ENCODE data around the gene BTBD1. TPM values are rescaled to one million over a fixed set of nuclear protein-coding genes. Genes with fewer than 3 reads are reported as not detected.
"Not testable (repeated sequence)": the region's sequence is repeated elsewhere in the genome, so short reads cannot be mapped to it uniquely, and the experiment has no call there.

The BTBD1 gene
- total RNA-seq, 6 donors from 2014 or later = 39.4 to 84.2 (median 57.4) TPM

DNA sequence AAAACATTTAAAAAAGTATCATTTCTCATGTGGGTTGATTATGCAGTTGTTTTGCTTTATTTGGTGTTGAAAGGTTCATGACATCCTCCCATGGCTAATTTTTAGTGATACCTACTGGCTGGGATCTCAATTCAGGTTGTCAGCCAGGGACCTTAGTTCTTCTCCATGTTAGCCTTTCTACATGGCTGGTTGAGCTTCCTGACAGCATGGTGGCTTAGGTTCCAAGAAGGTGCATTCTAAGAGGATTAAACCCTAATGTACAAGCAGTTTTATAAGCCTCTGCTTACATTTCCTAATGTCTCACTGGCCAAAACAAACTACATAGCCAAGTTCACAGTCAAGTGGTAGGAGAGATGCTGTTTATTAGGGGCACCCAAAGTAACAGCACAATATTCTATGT, 31.0 kb upstream of the BTBD1 start:
- DNase-seq = no peak
- TF ChIP-seq POLR2A (IDR thresholded peaks at IDR 0.05) (no peak), POLR2AphosphoS5 (IDR thresholded peaks at IDR 0.05) (no peak), EP300 (IDR thresholded peaks at IDR 0.05) (no peak)
- TF ChIP-seq, protein P1, sequence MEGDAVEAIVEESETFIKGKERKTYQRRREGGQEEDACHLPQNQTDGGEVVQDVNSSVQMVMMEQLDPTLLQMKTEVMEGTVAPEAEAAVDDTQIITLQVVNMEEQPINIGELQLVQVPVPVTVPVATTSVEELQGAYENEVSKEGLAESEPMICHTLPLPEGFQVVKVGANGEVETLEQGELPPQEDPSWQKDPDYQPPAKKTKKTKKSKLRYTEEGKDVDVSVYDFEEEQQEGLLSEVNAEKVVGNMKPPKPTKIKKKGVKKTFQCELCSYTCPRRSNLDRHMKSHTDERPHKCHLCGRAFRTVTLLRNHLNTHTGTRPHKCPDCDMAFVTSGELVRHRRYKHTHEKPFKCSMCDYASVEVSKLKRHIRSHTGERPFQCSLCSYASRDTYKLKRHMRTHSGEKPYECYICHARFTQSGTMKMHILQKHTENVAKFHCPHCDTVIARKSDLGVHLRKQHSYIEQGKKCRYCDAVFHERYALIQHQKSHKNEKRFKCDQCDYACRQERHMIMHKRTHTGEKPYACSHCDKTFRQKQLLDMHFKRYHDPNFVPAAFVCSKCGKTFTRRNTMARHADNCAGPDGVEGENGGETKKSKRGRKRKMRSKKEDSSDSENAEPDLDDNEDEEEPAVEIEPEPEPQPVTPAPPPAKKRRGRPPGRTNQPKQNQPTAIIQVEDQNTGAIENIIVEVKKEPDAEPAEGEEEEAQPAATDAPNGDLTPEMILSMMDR (IDR thresholded peaks at IDR 0.05) = no peak
- ATAC-seq (ENCODE audit: low FRiP score in 2 of 2) = no peak

DNA sequence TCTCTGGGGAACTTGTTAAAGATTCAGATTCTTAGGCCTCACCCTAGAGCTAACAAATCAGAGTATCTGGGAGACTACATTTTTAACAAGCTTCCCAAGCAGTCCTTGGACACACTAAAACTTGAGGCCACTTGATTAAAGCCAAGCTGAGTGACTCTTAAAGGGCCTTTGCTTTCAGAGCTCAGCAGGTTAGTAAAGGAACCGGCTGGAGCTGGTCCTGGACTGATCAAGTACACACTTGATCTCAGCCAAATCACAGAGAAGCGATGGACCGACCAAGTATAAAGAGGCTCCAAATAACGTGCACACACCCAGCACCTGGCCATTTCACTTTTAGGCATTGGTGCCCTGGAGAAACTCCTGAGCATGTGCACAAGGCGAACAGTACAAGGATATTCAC, 27.5 kb upstream of the BTBD1 start:
- no peak overlapping the region for H3K27ac ChIP-seq
- no peaks in the 10 kb centered on the region for H3K36me3 ChIP-seq
- peaks cover 0 to 4% (median 0%) of the 10 kb centered on the region in 4 donors for H3K9me3 ChIP-seq
- peaks cover 8 to 13% (median 10%) of the 10 kb centered on the region in 4 donors for H3K4me1 ChIP-seq
- TF ChIP-seq EP300 (IDR thresholded peaks at IDR 0.05) = no peak
- TF ChIP-seq POLR2AphosphoS5 (IDR thresholded peaks at IDR 0.05) = no peak
- TF ChIP-seq, protein P1 (IDR thresholded peaks at IDR 0.05) = no peak
- no peak for TF ChIP-seq POLR2A (IDR thresholded peaks at IDR 0.05)
- DNase-seq (peak in 1 of 2 donors; percentile 59), ATAC-seq (ENCODE audit: low FRiP score in 2 of 2) (peak in 1 of 2 donors; percentile 81)
- no peaks in the 10 kb centered on the region for H3K27me3 ChIP-seq
- H3K4me3 ChIP-seq = no peak overlapping the region
- WGBS, 2 donors = 67 to 82% methylated on average over 5 of the region's 5 CpGs

More for the DNA sequence above, 31.0 kb upstream of the BTBD1 start:
- Histone ChIP-seq H3K9me3 (peaks cover 0 to 4% (median 0%) of the 10 kb centered on the region in 4 donors), H3K27me3 (no peaks in the 10 kb centered on the region), H3K36me3 (no peaks in the 10 kb centered on the region), H3K4me3 (no peak overlapping the region), H3K27ac (no peak overlapping the region), H3K4me1 (peaks cover 0 to 9% (median 3%) of the 10 kb centered on the region in 4 donors)

GRCh38 chr15:83092309-83092976, 25.4 kb upstream of the BTBD1 start:
- Histone ChIP-seq H3K4me1 (peaks cover 8 to 13% (median 10%) of the 10 kb centered on the region in 4 donors), H3K4me3 (no peak overlapping the region), H3K27ac (peak overlapping the region; percentile 52 to 66 (median 57)), H3K9me3 (no peaks in the 10 kb centered on the region), H3K27me3 (no peaks in the 10 kb centered on the region), H3K36me3 (no peaks in the 10 kb centered on the region)
- WGBS, 2 donors = 38 to 46% methylated on average over 4 of the region's 4 CpGs
- DNase-seq (peak in 1 of 2 donors; percentile 76), ATAC-seq (ENCODE audit: low FRiP score in 2 of 2) (peak; percentile 85 to 86)
- TF ChIP-seq, protein P1 (IDR thresholded peaks at IDR 0.05) = no peak
- TF ChIP-seq EP300 (IDR thresholded peaks at IDR 0.05) (peak in 2 of 4 donors; percentile 15 to 42), POLR2A (IDR thresholded peaks at IDR 0.05) (peak in 3 of 4 donors; percentile 33 to 72 (median 56)), POLR2AphosphoS5 (IDR thresholded peaks at IDR 0.05) (peak; percentile 10 to 62)

DNA sequence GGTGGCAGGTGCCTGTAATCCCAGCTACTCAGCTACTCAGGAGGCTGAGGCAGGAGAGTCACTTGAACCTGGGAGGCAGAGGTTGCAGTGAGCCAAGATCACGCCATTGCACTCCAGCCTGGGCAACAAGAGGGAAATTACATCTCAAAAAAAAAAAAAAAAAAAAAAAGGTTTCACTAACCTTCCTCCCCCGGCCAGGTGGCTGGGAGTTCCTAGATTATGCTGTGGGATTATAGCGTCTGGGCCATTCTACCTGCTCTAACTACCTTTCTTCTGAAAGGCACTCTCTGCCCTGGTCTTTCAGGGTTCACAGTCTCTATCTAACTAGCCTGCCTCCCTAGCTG, 24.9 kb upstream of the BTBD1 start:
- H3K9me3 ChIP-seq; H3K36me3 ChIP-seq; DNase-seq; H3K27me3 ChIP-seq; ATAC-seq (ENCODE audit: low FRiP score in 2 of 2); H3K4me3 ChIP-seq: not testable (repeated sequence)
- WGBS, 2 donors = 84 to 95% methylated on average over 3 of the region's 3 CpGs
- Histone ChIP-seq H3K27ac (peak overlapping the region; percentile 52 to 66 (median 57)), H3K4me1 (peaks cover 8 to 13% (median 10%) of the 10 kb centered on the region in 4 donors)

GRCh38 chr15:83090465-83090864, 23.4 kb upstream of the BTBD1 start:
- ATAC-seq (ENCODE audit: low FRiP score in 2 of 2) (no peak), DNase-seq (no peak)
- no peak for TF ChIP-seq EP300 (IDR thresholded peaks at IDR 0.05)
- Histone ChIP-seq H3K27ac (no peak overlapping the region), H3K4me3 (no peak overlapping the region), H3K36me3 (no peaks in the 10 kb centered on the region), H3K9me3 (no peaks in the 10 kb centered on the region), H3K27me3 (no peaks in the 10 kb centered on the region), H3K4me1 (peaks cover 8 to 13% (median 10%) of the 10 kb centered on the region in 4 donors)
- 70 to 71% methylated on average over 4 of the region's 4 CpGs for WGBS, 2 donors

DNA sequence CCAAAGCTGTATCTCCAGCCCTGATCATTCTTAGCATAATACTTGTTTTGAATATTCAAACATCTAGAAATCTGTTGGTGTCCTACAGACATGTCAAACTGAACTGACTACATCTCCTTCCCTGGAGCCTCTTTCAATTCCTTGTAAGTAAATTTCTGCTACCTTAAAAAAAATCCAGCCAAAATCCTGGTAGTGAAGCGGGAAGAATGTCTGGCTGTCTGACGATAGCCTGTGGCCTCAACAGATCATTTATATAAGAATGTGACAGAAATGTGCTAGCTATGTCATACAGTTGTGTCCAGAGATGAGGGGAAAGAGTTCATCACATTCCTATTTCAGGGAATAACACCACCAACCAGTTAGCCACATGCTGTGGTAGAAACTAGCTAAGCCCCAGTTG, 21.8 kb upstream of the BTBD1 start:
- Histone ChIP-seq H3K27me3 (no peaks in the 10 kb centered on the region), H3K27ac (no peak overlapping the region), H3K4me3 (no peak overlapping the region), H3K9me3 (no peaks in the 10 kb centered on the region), H3K36me3 (no peaks in the 10 kb centered on the region), H3K4me1 (peaks cover 8 to 13% (median 10%) of the 10 kb centered on the region in 4 donors)
- WGBS, 2 donors = 75 to 88% methylated on average over 2 of the region's 2 CpGs
- ATAC-seq (ENCODE audit: low FRiP score in 2 of 2) (no peak), DNase-seq (no peak)
- TF ChIP-seq POLR2AphosphoS5 (IDR thresholded peaks at IDR 0.05) (no peak), EP300 (IDR thresholded peaks at IDR 0.05) (no peak), POLR2A (IDR thresholded peaks at IDR 0.05) (no peak)
- TF ChIP-seq, protein P1 (IDR thresholded peaks at IDR 0.05) = no peak

All from upper lobe of left lung (tissue), 6 donors.